ENCODE measurements around the gene GPR153. TPM values are rescaled to one million over a fixed set of nuclear protein-coding genes. Genes with fewer than 3 reads are reported as not detected.

Gene GPR153
- total and polyA plus RNA-seq, 2 of the 13 experiments (the other 11 are each of a cell fraction or from before 2014, with no cell fraction given), result 0.22 to 0.31 TPM

DNA sequence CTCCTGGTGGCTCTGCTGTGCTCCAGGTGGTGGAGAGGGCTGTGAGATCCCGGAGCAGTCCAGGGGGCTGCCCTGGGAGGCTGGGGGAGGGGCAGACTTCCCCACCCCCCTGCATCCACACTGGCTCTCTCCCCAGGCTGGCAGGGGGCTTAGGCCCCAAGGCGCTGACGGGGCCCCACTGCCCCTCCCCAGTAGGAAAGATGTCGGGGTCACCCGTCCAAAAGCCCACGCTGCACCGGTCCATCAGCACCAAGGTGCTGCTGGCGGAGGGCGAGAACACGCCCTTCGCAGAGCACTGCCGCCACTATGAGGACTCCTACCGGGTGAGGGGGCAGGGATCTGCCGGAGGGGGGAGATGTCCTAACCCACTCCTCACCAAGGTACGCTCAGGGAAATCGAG is 49.2 kb downstream of the GPR153 start:
- POLR2A ChIA-PET, result no interaction called here
- ATAC-seq, result no peak
- Histone ChIP-seq H3K27me3 (ENCODE audit: control insufficient read depth in 1 of 2, insufficient read depth in 2 of 2, low read length in 2 of 2) (no peaks in the 10 kb centered on the region), H3K9ac (ENCODE audit: insufficient read depth, low read depth, low read length) (no peak overlapping the region), H4K20me1 (ENCODE audit: insufficient read depth, low read length) (no peaks in the 10 kb centered on the region), H3K4me2 (ENCODE audit: low read depth, low read length) (no peak overlapping the region), H3K36me3 (replicated peaks in 1 of 2; ENCODE audit: control insufficient read depth in 1 of 2, insufficient read depth in 2 of 2, low read length in 2 of 2) (peaks cover 7 to 21% of the 10 kb centered on the region in 2 experiments; a peak in 4 of 5 replicates), H3K4me3 (replicated peaks in 1 of 3; ENCODE audit: insufficient read depth in 1 of 3, low read depth in 2 of 3, low read length in 3 of 3) (no peak overlapping the region), H3K27ac (ENCODE audit: extremely low read length, insufficient read depth, low read length) (no peak overlapping the region), H3K79me2 (ENCODE audit: insufficient read depth, low read length) (no peaks in the 10 kb centered on the region), H3K9me3 (ENCODE audit: low read length) (no peaks in the 10 kb centered on the region), H2AFZ (ENCODE audit: low read length) (no peak overlapping the region), H3K4me1 (ENCODE audit: insufficient read depth, low read length) (peaks cover 7% of the 10 kb centered on the region)
- CTCF ChIA-PET (ENCODE audit: low intra/inter-chr PET ratio, low total read pairs), result no interaction called here
- in situ Hi-C loops (cut with HindIII; ENCODE audit: extremely low pct_ligation_motif_present, low pct_unique_long_range_greater_than_20kb), result no loop called here
- FAIRE-seq, result no peak
- 0 out of 2 replicates have a peak, but pooled peaks have one; percentile 24 for TF ChIP-seq RBFOX2 (IDR thresholded peaks at IDR 0.05; ENCODE audit: low read depth, low read length)
- TF ChIP-seq SMC3 (IDR thresholded peaks at IDR 0.05; ENCODE audit: low read length), result no peak
- intact Hi-C loops (cut with micrococcal nuclease; ENCODE audit: unreplicated experiment), result no loop called here
- no peak for DNase-seq (ENCODE audit: low spot score)
- 96% methylated on average over 12 of the region's 16 CpGs for WGBS (ENCODE audit: low lambda C conversion rate)
- no TSS peak for BruUV-seq (replicated peaks)

DNA sequence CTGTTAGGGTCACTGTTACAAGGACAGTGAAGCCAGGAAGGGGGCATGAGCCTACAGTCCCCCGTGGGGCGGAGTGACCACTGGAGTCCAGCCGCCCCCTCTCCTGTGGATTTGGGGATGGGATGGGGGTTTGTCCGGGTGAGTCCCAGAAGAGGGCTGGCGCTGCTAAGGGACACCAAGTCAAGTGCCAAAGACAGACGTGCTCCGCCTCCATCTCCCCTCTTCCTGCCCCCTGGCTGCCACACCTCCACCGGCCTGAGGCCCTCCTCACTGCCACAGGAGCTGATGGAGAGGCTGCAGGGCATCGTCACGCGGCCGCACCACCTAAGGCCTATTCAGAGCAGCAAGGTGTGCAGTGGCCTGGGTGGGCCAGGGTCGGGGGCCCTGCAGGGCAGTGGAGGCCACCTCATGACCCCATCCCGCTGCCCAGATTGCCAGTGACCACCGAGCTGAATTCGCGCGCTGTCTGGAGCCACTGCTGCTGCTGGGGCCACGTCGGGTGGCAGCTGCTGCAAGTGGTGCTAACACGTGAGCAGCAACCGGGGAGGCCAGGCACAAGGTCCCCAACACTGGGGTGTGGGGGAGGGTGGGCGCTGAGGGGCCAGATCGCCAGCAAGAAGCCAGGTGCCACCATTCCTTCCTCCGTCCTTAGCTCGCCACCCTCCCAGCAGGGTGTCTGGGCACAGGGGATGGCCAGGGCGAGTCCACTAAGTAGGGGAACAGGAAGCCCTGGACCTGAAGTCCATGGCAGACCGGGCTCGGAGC is 50.1 kb downstream of the GPR153 start:
- Histone ChIP-seq H2AFZ (ENCODE audit: low read length) (no peak overlapping the region), H3K9ac (ENCODE audit: insufficient read depth, low read depth, low read length) (no peak overlapping the region), H3K27ac (ENCODE audit: extremely low read length, insufficient read depth, low read length) (no peak overlapping the region), H4K20me1 (ENCODE audit: insufficient read depth, low read length) (no peaks in the 10 kb centered on the region), H3K9me3 (ENCODE audit: low read length) (no peaks in the 10 kb centered on the region), H3K4me1 (ENCODE audit: insufficient read depth, low read length) (peaks cover 9% of the 10 kb centered on the region), H3K36me3 (replicated peaks in 1 of 2; ENCODE audit: control insufficient read depth in 1 of 2, insufficient read depth in 2 of 2, low read length in 2 of 2) (peaks cover 7 to 20% of the 10 kb centered on the region in 2 experiments; a peak in 4 of 5 replicates), H3K79me2 (ENCODE audit: insufficient read depth, low read length) (no peaks in the 10 kb centered on the region), H3K4me2 (ENCODE audit: low read depth, low read length) (no peak overlapping the region), H3K4me3 (replicated peaks in 1 of 3; ENCODE audit: insufficient read depth in 1 of 3, low read depth in 2 of 3, low read length in 3 of 3) (no peak overlapping the region), H3K27me3 (ENCODE audit: control insufficient read depth in 1 of 2, insufficient read depth in 2 of 2, low read length in 2 of 2) (no peaks in the 10 kb centered on the region)
- ATAC-seq (no peak), FAIRE-seq (no peak), DNase-seq (ENCODE audit: low spot score) (no peak)
- intact Hi-C loops (cut with micrococcal nuclease; ENCODE audit: unreplicated experiment), result no loop called here
- TF ChIP-seq ZKSCAN5 (CRISPR knock-in tag; IDR thresholded peaks at IDR 0.05) (no peak), ZNF207 (IDR thresholded peaks at IDR 0.05; ENCODE audit: borderline replicate concordance) (no peak), GPN1 (CRISPR knock-in tag; IDR thresholded peaks at IDR 0.05; ENCODE audit: borderline replicate concordance) (no peak)
- TF ChIP-seq, protein P1, sequence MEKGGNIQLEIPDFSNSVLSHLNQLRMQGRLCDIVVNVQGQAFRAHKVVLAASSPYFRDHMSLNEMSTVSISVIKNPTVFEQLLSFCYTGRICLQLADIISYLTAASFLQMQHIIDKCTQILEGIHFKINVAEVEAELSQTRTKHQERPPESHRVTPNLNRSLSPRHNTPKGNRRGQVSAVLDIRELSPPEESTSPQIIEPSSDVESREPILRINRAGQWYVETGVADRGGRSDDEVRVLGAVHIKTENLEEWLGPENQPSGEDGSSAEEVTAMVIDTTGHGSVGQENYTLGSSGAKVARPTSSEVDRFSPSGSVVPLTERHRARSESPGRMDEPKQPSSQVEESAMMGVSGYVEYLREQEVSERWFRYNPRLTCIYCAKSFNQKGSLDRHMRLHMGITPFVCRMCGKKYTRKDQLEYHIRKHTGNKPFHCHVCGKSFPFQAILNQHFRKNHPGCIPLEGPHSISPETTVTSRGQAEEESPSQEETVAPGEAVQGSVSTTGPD (CRISPR knock-in tag; IDR thresholded peaks at IDR 0.05), result no peak
- WGBS (ENCODE audit: low lambda C conversion rate), result 96% methylated on average over 10 of the region's 29 CpGs
- POLR2A ChIA-PET, result no interaction called here
- in situ Hi-C loops (cut with HindIII; ENCODE audit: extremely low pct_ligation_motif_present, low pct_unique_long_range_greater_than_20kb), result no loop called here
- CTCF ChIA-PET (ENCODE audit: low intra/inter-chr PET ratio, low total read pairs), result no interaction called here
- BruUV-seq (replicated peaks), result no TSS peak

Data from HepG2 (cell line).